HCT116 (cell line): ENCODE results near the gene FDXR. TPM values are rescaled to one million over a fixed set of nuclear protein-coding genes. Genes with fewer than 3 reads are reported as not detected.

Experiments
- ATAC-seq: fragments of 200-7000 bp; cut with Tn5 transposase; 2 replicates; pipeline ENCODE4 v1.9.1; 2020; ENCODE audit warnings: mild to moderate bottlenecking, moderate library complexity
- BruUV-seq: library from RNA; stranded (reverse); fragments of 400-500 nt; replicated peaks from 2 replicates; lab custom pipeline; 2021; lab: Mats Ljungman, UMichigan
- CTCF ChIA-PET: fragments of 300-600 bp; sonication (Branson Sonifier 250); formaldehyde crosslinking; loops from one replicate; lab custom pipeline; 2021; ENCODE audit warnings: antibody characterized with exemption; lab: Charles Lee
- POLR2A ChIA-PET: fragments of 300-600, 350-600 bp; sonication (Branson Sonifier 250); formaldehyde crosslinking; loops from one replicate; lab custom pipeline; 2021; ENCODE audit warnings: antibody characterized with exemption; lab: Charles Lee
- RAD21 ChIA-PET, 2 experiments: fragments of 300-600 bp; sonication (Branson Sonifier 250); formaldehyde crosslinking; loops; one replicate each; lab custom pipeline; 2023; ENCODE audit warnings: low total read pairs in 2 of 2; ENCODE audit not compliant: uncharacterized antibody in 2 of 2, unreplicated experiment in 2 of 2, low non-redundant PET in 1 of 2; lab: Charles Lee
- DNase-seq: peaks from one replicate; pipeline ENCODE4 v3.0.0-alpha.2; 2010; ENCODE audit warnings: low read depth, low spot score
- H2AFZ ChIP-seq: fragments of 200-600 bp; shearing (Covaris generic), sonication (generic); 2 replicates; pipeline ENCODE4 v1.6.1; 2017; ENCODE audit warnings: low read depth, mixed run types, mixed read lengths, antibody characterized with exemption, low read length; ENCODE audit not compliant: poor library complexity, severe bottlenecking
- H3K27ac ChIP-seq: 2 replicates; pipeline ENCODE4 v1.5.1; 2012; ENCODE audit warnings: low read depth, low read length
- H3K27me3 ChIP-seq: fragments of 200-600 bp; sonication (generic); 2 replicates; pipeline ENCODE4 v1.6.1; 2016; ENCODE audit warnings: mixed run types, low read length, mixed read lengths; ENCODE audit not compliant: insufficient read depth
- H3K36me3 ChIP-seq, 2 experiments: fragments of 200-500 bp in 1 of 2; fragments of 200-600 bp in 1 of 2; sonication (Bioruptor generic) in 1 of 2; sonication (generic) in 1 of 2; 2 replicates each; pipeline versions ENCODE4 v1.5.1 to v1.6.1; 2014 to 2016; ENCODE audit warnings: low read length in 2 of 2, inconsistent platforms in 1 of 2, mixed read lengths in 1 of 2, mixed run types in 1 of 2; ENCODE audit not compliant: insufficient read depth in 2 of 2, control insufficient read depth in 1 of 2
- H3K4me1 ChIP-seq, 2 experiments: fragments of 200-600 bp in 1 of 2; sonication (generic) in 1 of 2; 2 replicates each; pipeline versions ENCODE4 v1.5.1 to v1.6.1; 2012 to 2017; ENCODE audit warnings: low read length in 2 of 2, inconsistent platforms in 1 of 2, mild to moderate bottlenecking in 1 of 2, mixed read lengths in 1 of 2, mixed run types in 1 of 2, moderate library complexity in 1 of 2; ENCODE audit not compliant: insufficient read depth in 2 of 2, control insufficient read depth in 1 of 2
- H3K4me2 ChIP-seq: fragments of 200-600 bp; sonication (generic); 2 replicates; pipeline ENCODE4 v1.6.1; 2017; ENCODE audit warnings: mixed run types, low read length, mixed read lengths
- H3K4me3 ChIP-seq, 2 experiments: fragments of 200-600 bp in 1 of 2; sonication (generic) in 1 of 2; replicated peaks in 1 of 2; 2 replicates each; pipeline ENCODE4 v1.5.1; 2011 to 2016; ENCODE audit warnings: low read length in 2 of 2, control low read depth in 1 of 2, low read depth in 1 of 2, mild to moderate bottlenecking in 1 of 2, mixed read lengths in 1 of 2, mixed run types in 1 of 2
- H3K79me2 ChIP-seq: fragments of 200-600 bp; sonication (generic); 2 replicates; pipeline ENCODE4 v1.6.1; 2017; ENCODE audit warnings: mild to moderate bottlenecking, mixed run types, low read length, moderate library complexity, mixed read lengths; ENCODE audit not compliant: insufficient read depth
- H3K9ac ChIP-seq: fragments of 200-600 bp; sonication (generic); 2 replicates; pipeline ENCODE4 v1.6.1; 2016; ENCODE audit warnings: low read length, mixed read lengths
- H3K9me2 ChIP-seq: fragments of 200-600 bp; sonication (generic), shearing (Covaris generic); 2 replicates; pipeline ENCODE4 v1.6.1; 2017; ENCODE audit warnings: mixed run types, mild to moderate bottlenecking, moderate library complexity; ENCODE audit not compliant: insufficient read depth
- H3K9me3 ChIP-seq, 2 experiments: fragments of 200-500 bp in 1 of 2; fragments of 200-600 bp in 1 of 2; sonication (Bioruptor generic) in 1 of 2; sonication (generic) in 1 of 2; 2 replicates each; pipeline ENCODE4 v1.6.1; 2014 to 2017; ENCODE audit warnings: low read length in 2 of 2, mixed read lengths in 2 of 2, inconsistent platforms in 1 of 2, low read depth in 1 of 2, mild to moderate bottlenecking in 1 of 2, mixed run types in 1 of 2, moderate library complexity in 1 of 2; ENCODE audit not compliant: control insufficient read depth in 1 of 2, insufficient read depth in 1 of 2
- H4K20me1 ChIP-seq: fragments of 200-600 bp; sonication (generic), shearing (Covaris generic); 2 replicates; pipeline ENCODE4 v1.6.1; 2017; ENCODE audit warnings: mixed run types, mild to moderate bottlenecking, moderate library complexity; ENCODE audit not compliant: insufficient read depth
- CEBPB ChIP-seq: IDR thresholded peaks from 2 replicates; pipeline ENCODE4 v1.6.1; 2012; ENCODE audit warnings: low read depth
- CTCF ChIP-seq, 3 experiments: fragments of 200-600 bp in 1 of 3; sonication (generic) in 1 of 3; IDR thresholded peaks in 2 of 3; conservative IDR thresholded peaks in 1 of 3; 2 replicates each; pipeline ENCODE4 v1.5.1; 2012 to 2017; ENCODE audit warnings: low read depth in 2 of 3, low read length in 2 of 3, antibody characterized with exemption in 1 of 3, borderline replicate concordance in 1 of 3, control low read depth in 1 of 3, mild to moderate bottlenecking in 1 of 3, mixed read lengths in 1 of 3, mixed run types in 1 of 3, moderate library complexity in 1 of 3; ENCODE audit not compliant: insufficient read depth in 1 of 3
- EGR1 ChIP-seq: IDR thresholded peaks from 2 replicates; pipeline ENCODE4 v1.6.1; 2012; ENCODE audit warnings: low read depth
- ELF1 ChIP-seq: IDR thresholded peaks from 2 replicates; pipeline ENCODE4 v1.6.1; 2012; ENCODE audit warnings: low read depth, borderline replicate concordance
- EZH2 ChIP-seq: fragments of 200-600 bp; sonication (generic); IDR thresholded peaks from 2 replicates; pipeline ENCODE4 v1.6.1; 2017; ENCODE audit warnings: antibody characterized with exemption, mixed run types
- FOSL1 ChIP-seq: IDR thresholded peaks from 2 replicates; pipeline ENCODE4 v1.6.1; 2012; ENCODE audit warnings: low read depth
- POLR2A ChIP-seq: IDR thresholded peaks from 2 replicates; pipeline ENCODE4 v1.7.0; 2011; ENCODE audit warnings: borderline replicate concordance; ENCODE audit not compliant: insufficient read depth, insufficient read length; ENCODE audit errors: extremely low read depth
- SIN3A ChIP-seq: IDR thresholded peaks from 2 replicates; pipeline ENCODE4 v1.6.1; 2012; ENCODE audit warnings: low read depth
- SP1 ChIP-seq: IDR thresholded peaks from 2 replicates; pipeline ENCODE4 v1.6.1; 2012; ENCODE audit warnings: low read depth
- SRF ChIP-seq: IDR thresholded peaks from 2 replicates; pipeline ENCODE4 v1.6.1; 2012; ENCODE audit warnings: low read depth
- TCF7L2 ChIP-seq: IDR thresholded peaks from 2 replicates; pipeline ENCODE4 v1.7.0; 2011; ENCODE audit warnings: borderline replicate concordance, inconsistent platforms; ENCODE audit not compliant: insufficient read depth, insufficient read length; ENCODE audit errors: extremely low read depth
- YY1 ChIP-seq: IDR thresholded peaks from 2 replicates; pipeline ENCODE4 v1.6.1; 2011; ENCODE audit warnings: low read length, low read depth, moderate library complexity, mild to moderate bottlenecking; ENCODE audit not compliant: insufficient replicate concordance; ENCODE audit errors: extremely low read depth
- ZNF274 ChIP-seq: fragments of 200-500 bp; sonication (Bioruptor generic); IDR thresholded peaks from 2 replicates; pipeline ENCODE4 v1.6.1; 2014; ENCODE audit warnings: mild to moderate bottlenecking, low read depth, low read length, inconsistent platforms
- intact Hi-C: fragments of 100-400 bp; cut with micrococcal nuclease; formaldehyde crosslinking; loops from 2 replicates; pipeline ENCODE4 v1.10.0; 2022
- total RNA-seq: library from RNA; stranded (reverse); gene quantifications from one replicate; pipeline ENCODE4 v1.2.1, GENCODE V29; 2021; ENCODE audit not compliant: unreplicated experiment

FDXR gene
- total RNA-seq, 1 experiment from 2014 or later, result 98.8 TPM

- TF ChIP-seq TCF7L2 (no peak), CEBPB (no peak), CTCF (IDR thresholded peaks at IDR 0.05 in 2 of 3, conservative IDR thresholded peaks at IDR 0.05 in 1 of 3; ENCODE audit: borderline replicate concordance in 1 of 3, insufficient read depth in 1 of 3, low read depth in 2 of 3, low read length in 2 of 3) (no peak), SRF (no peak), YY1 (no peak), ELF1 (no peak), SIN3A (no peak), POLR2A (no peak), ZNF274 (no peak), EGR1 (no peak), EZH2 (no peak), SP1 (no peak)
Observed at GRCh38 chr17:74863420-74864296, 9.1 kb downstream of the FDXR start (continued).

- H4K20me1 ChIP-seq, result no peaks in the 10 kb centered on the region
- H3K4me1 ChIP-seq, result peaks cover 0 to 21% of the 10 kb centered on the region in 2 experiments; a peak in 1 of 4 replicates
- RAD21 ChIA-PET, result no interaction called here
- CTCF ChIA-PET, result interaction anchor here (0.6 to 3.4 kb wide), 19 partner anchors 10 to 339 kb away, joined by 3 to 40 read pairs (median 4); partner anchors contain the start of genes FDXR and RAB37
- no peaks in the 10 kb centered on the region for H3K9me3 ChIP-seq
- no peaks in the 10 kb centered on the region for H3K9me2 ChIP-seq
- H3K4me3 ChIP-seq, result no peak overlapping the region
- no peak for ATAC-seq
- intact Hi-C loops, result loop anchor here (1.0 kb wide), 1 partner anchor 72 kb away; no protein-coding TSS in a partner anchor
- POLR2A ChIA-PET, result interaction anchor here (0.7 to 3.0 kb wide), 3 partner anchors 11 to 117 kb away, joined by 3 to 23 read pairs (median 3); partner anchors contain the start of gene FDXR
- H2AFZ ChIP-seq, result no peak overlapping the region
- H3K27ac ChIP-seq, result no peak overlapping the region
- no peak overlapping the region for H3K4me2 ChIP-seq
- BruUV-seq, result no TSS peak
- H3K9ac ChIP-seq, result no peak overlapping the region
- DNase-seq, result no peak
- peaks cover 7 to 15% of the 10 kb centered on the region in 2 experiments; a peak in 3 of 4 replicates for H3K36me3 ChIP-seq
- H3K27me3 ChIP-seq, result no peaks in the 10 kb centered on the region; the same call in 1 of the 2 replicates
- TF ChIP-seq FOSL1, result no peak
- no peak for TF ChIP-seq CEBPB
- no peaks in the 10 kb centered on the region for H3K79me2 ChIP-seq
Observed at GRCh38 chr17:74862919-74863318, 9.9 kb downstream of the FDXR start.
